Lower leg skin (tissue), 3 donors: ENCODE measurements around the gene FAM25A.
"Not testable (repeated sequence)": the region's sequence is repeated elsewhere in the genome, so short reads cannot be mapped to it uniquely, and the experiment has no call there.

Experiments used
- POLR2A ChIP-seq, 2 donors: fragments of 450-650 bp; IDR thresholded peaks; one replicate each; pipeline ENCODE4 v1.6.1; 2016 to 2017; ENCODE audit warnings: antibody characterized with exemption in 2 of 2, mild to moderate bottlenecking in 1 of 2, moderate library complexity in 1 of 2
- TF ChIP-seq, protein P1 (sequence below), 3 donors: fragments of 450-650 bp; IDR thresholded peaks; one replicate each; pipeline ENCODE4 v1.5.1; 2016; ENCODE audit warnings: antibody characterized with exemption in 3 of 3, mild to moderate bottlenecking in 3 of 3, moderate library complexity in 2 of 3

DNA sequence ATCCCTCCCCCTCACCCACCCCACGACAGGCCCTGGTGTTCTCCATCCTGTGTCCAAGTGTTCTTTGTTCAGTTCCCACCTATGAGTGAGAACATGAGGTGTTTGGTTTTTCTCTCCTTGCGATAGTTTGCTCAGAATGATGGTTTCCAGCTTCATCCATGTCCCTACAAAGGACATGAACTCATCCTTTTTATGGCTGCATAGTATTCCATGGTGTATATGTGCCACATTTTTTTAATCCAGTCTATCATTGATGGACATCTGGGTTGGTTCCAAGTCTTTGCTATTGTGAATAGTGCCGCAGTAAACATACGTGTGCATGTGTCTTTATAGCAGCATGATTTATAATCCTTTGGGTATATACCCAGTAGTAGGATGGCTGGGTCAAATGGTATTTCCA is 35.6 kb upstream of the FAM25A start:
- TF ChIP-seq, protein P1, sequence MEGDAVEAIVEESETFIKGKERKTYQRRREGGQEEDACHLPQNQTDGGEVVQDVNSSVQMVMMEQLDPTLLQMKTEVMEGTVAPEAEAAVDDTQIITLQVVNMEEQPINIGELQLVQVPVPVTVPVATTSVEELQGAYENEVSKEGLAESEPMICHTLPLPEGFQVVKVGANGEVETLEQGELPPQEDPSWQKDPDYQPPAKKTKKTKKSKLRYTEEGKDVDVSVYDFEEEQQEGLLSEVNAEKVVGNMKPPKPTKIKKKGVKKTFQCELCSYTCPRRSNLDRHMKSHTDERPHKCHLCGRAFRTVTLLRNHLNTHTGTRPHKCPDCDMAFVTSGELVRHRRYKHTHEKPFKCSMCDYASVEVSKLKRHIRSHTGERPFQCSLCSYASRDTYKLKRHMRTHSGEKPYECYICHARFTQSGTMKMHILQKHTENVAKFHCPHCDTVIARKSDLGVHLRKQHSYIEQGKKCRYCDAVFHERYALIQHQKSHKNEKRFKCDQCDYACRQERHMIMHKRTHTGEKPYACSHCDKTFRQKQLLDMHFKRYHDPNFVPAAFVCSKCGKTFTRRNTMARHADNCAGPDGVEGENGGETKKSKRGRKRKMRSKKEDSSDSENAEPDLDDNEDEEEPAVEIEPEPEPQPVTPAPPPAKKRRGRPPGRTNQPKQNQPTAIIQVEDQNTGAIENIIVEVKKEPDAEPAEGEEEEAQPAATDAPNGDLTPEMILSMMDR (IDR thresholded peaks at IDR 0.05) = not testable (repeated sequence)
- not testable (repeated sequence) for TF ChIP-seq POLR2A (IDR thresholded peaks at IDR 0.05)
